Esophagus squamous epithelium (tissue), 4 donors: ENCODE results near the gene ATP10D.

ENCODE experiments used
- POLR2A ChIP-seq, 4 donors: fragments of 450-650 bp; IDR thresholded peaks; one replicate each; pipeline ENCODE4 v1.6.1; 2017; ENCODE audit warnings: antibody characterized with exemption in 4 of 4, mild to moderate bottlenecking in 4 of 4, moderate library complexity in 3 of 4
- TF ChIP-seq, protein P1 (sequence below), 6 experiments: fragments of 450-650 bp in 4 of 6; fragments of 200-600 bp in 2 of 6; sonication (generic) in 2 of 6; IDR thresholded peaks; one replicate each; pipeline ENCODE4 v1.5.1; 2016 to 2019; ENCODE audit warnings: antibody characterized with exemption in 6 of 6, mild to moderate bottlenecking in 4 of 6, moderate library complexity in 4 of 6

DNA sequence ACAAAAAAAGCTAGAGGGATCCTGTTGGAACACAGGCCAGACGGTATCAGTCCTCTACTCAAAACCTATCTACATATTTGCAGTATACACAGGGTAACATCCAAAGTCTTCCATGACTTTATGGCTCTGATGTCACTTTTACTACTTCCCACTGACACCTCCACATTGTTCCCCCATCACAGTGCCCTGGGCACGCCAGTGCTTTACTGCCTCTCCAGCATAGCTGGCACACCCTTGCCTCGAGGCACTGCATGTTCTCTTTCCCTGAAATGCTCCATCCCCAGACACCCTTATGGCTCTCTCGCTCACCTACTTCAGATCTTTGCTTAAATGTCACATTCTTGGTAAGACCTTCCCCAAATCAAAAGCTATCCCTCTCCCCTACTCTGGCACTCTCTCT, 6.3 kb upstream of the ATP10D start:
- no peak for TF ChIP-seq POLR2A (IDR thresholded peaks at IDR 0.05)
- TF ChIP-seq, protein P1, sequence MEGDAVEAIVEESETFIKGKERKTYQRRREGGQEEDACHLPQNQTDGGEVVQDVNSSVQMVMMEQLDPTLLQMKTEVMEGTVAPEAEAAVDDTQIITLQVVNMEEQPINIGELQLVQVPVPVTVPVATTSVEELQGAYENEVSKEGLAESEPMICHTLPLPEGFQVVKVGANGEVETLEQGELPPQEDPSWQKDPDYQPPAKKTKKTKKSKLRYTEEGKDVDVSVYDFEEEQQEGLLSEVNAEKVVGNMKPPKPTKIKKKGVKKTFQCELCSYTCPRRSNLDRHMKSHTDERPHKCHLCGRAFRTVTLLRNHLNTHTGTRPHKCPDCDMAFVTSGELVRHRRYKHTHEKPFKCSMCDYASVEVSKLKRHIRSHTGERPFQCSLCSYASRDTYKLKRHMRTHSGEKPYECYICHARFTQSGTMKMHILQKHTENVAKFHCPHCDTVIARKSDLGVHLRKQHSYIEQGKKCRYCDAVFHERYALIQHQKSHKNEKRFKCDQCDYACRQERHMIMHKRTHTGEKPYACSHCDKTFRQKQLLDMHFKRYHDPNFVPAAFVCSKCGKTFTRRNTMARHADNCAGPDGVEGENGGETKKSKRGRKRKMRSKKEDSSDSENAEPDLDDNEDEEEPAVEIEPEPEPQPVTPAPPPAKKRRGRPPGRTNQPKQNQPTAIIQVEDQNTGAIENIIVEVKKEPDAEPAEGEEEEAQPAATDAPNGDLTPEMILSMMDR (IDR thresholded peaks at IDR 0.05), result no peak
